Caco-2 (cell line): ENCODE measurements around the gene PLS3. TPM values are rescaled to one million over a fixed set of nuclear protein-coding genes. Genes with fewer than 3 reads are reported as not detected.

Experiments
- BruUV-seq: library from RNA; stranded (reverse); fragments of 400-500 nt; replicated peaks from 2 replicates; lab custom pipeline; 2021; lab: Mats Ljungman, UMichigan
- CTCF ChIA-PET: fragments of 300-600 bp; sonication (Branson Sonifier 250); formaldehyde crosslinking; loops from one replicate; lab custom pipeline; 2022; ENCODE audit warnings: antibody characterized with exemption; lab: Charles Lee
- POLR2A ChIA-PET: fragments of 300-600 bp; sonication (Branson Sonifier 250); formaldehyde crosslinking; loops from one replicate; lab custom pipeline; 2022; ENCODE audit warnings: antibody characterized with exemption; lab: Charles Lee
- DNase-seq, 2 experiments: peaks; one replicate each; pipeline versions ENCODE4 v3.0.0 to v3.0.0-alpha.2; 2020 to 2022
- H3K27me3 ChIP-seq: replicated peaks from 2 replicates; pipeline ENCODE4 v1.6.0; 2011; ENCODE audit warnings: low read length; ENCODE audit not compliant: control insufficient read depth, insufficient read depth
- H3K36me3 ChIP-seq: 2 replicates; pipeline ENCODE4 v1.5.1; 2011; ENCODE audit warnings: low read length; ENCODE audit not compliant: control insufficient read depth, insufficient read depth
- H3K4me1 ChIP-seq: fragments of 250-450 bp; sonication (Bioruptor Pico); 2 replicates; pipeline ENCODE4 v1.5.1; 2020; ENCODE audit warnings: mild to moderate bottlenecking
- H3K4me3 ChIP-seq: 2 replicates; pipeline ENCODE4 v1.5.1; 2011; ENCODE audit warnings: low read depth, mild to moderate bottlenecking, control low read depth, low read length
- H3K9me3 ChIP-seq: fragments of 250-450 bp; sonication (Bioruptor Pico); 2 replicates; pipeline ENCODE4 v1.5.1; 2020; ENCODE audit warnings: mild to moderate bottlenecking, moderate library complexity
- H3K27ac Mint-ChIP-seq: one replicate; pipeline ENCODE4 v1.8.0; 2022; ENCODE audit warnings: mixed read lengths; ENCODE audit not compliant: unreplicated experiment
- H3K27me3 Mint-ChIP-seq: one replicate; pipeline ENCODE4 v1.8.0; 2022; ENCODE audit warnings: mixed read lengths; ENCODE audit not compliant: insufficient read depth, unreplicated experiment
- H3K36me3 Mint-ChIP-seq: one replicate; pipeline ENCODE4 v1.8.0; 2022; ENCODE audit warnings: mild to moderate bottlenecking, mixed read lengths; ENCODE audit not compliant: insufficient read depth, unreplicated experiment
- H3K4me1 Mint-ChIP-seq: one replicate; pipeline ENCODE4 v1.8.0; 2022; ENCODE audit warnings: low read depth, mixed read lengths; ENCODE audit not compliant: unreplicated experiment
- H3K4me3 Mint-ChIP-seq: one replicate; pipeline ENCODE4 v1.8.0; 2022; ENCODE audit warnings: mild to moderate bottlenecking, moderate library complexity, mixed read lengths; ENCODE audit not compliant: unreplicated experiment
- H3K9me3 Mint-ChIP-seq: one replicate; pipeline ENCODE4 v1.8.0; 2022; ENCODE audit warnings: mixed read lengths; ENCODE audit not compliant: unreplicated experiment
- intact Hi-C: fragments of 100-400 bp; cut with micrococcal nuclease; formaldehyde crosslinking; loops from one replicate; pipeline ENCODE4 v1.10.0; 2022; ENCODE audit not compliant: unreplicated experiment
- total RNA-seq: library from RNA; stranded (reverse); gene quantifications from 2 replicates; pipeline ENCODE4 v1.2.3, GENCODE V29; 2022
- TF ChIP-seq, protein P1 (sequence below), 2 experiments: fragments of 200-600 bp in 1 of 2; IDR thresholded peaks; 1 replicate in 1 of 2; 2 replicates in 1 of 2; pipeline versions ENCODE4 v1.5.1 to v1.8.0; 2011 to 2022; ENCODE audit warnings: antibody characterized with exemption in 1 of 2, control low read depth in 1 of 2, inconsistent platforms in 1 of 2, low read depth in 1 of 2, low read length in 1 of 2, mild to moderate bottlenecking in 1 of 2, moderate library complexity in 1 of 2; ENCODE audit not compliant: insufficient read depth in 1 of 2, severe bottlenecking in 1 of 2, unreplicated experiment in 1 of 2

PLS3 gene
- total RNA-seq, 1 experiment from 2014 or later = 213 TPM

DNA sequence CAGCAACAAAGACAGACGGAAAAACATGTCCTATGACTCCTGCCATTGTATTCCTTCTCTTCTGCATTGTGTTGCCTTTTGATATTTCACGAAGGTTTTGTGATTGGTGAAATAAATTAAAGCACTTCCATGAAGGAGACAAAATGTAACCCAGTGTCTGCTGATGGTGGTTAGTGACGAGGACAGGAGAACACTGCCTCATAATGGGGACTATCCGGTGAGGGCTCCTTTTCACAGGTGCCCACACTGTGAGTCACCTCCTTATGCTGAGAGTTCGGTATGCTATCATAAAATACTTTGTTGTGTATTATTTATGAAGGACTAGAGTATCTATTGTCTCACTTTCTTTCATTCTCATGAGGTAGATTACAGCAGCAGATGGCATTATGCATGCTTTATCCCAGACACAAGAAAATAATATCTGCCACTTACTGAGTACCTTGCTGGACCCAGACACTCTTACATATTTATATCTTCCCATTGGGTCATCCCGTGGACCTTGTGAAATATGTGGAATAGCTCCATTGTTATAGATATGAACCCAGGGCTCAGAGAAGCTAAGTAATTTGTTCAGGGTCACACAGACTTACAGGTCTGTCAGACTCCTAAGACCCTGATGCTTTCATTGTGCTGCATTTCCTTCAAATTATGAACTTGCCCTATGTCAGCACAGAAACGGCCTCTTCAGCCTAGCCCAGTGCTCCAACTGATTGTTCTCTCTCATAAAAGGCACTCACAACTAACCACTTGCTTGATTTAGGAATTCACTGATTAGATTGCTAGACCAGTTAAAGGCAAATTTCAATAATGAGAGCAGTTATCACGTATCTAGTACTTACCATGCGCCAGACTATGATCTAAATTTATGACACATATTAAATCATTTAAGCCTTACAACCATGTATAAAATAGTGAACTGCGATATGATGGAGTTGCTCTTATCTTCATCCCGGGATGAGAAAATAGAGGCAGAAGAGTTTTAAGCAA is 31.2 kb downstream of the PLS3 start:
- no TSS peak for BruUV-seq
- ChIA-PET POLR2A (interaction anchor here (1.0 kb wide), 1 partner anchor 29 kb away, joined by 6 read pairs; no protein-coding TSS in a partner anchor), CTCF (no interaction called here)
- Mint-ChIP-seq H3K4me3 (no peak overlapping the region), H3K4me1 (no peaks in the 10 kb centered on the region), H3K27ac (peak overlapping the region; percentile 53), H3K9me3 (no peaks in the 10 kb centered on the region), H3K27me3 (no peaks in the 10 kb centered on the region), H3K36me3 (no peaks in the 10 kb centered on the region)
- no peak for DNase-seq
- Histone ChIP-seq H3K36me3 (no peaks in the 10 kb centered on the region), H3K4me3 (no peak overlapping the region), H3K4me1 (peaks cover 23% of the 10 kb centered on the region), H3K27me3 (no peaks in the 10 kb centered on the region), H3K9me3 (no peaks in the 10 kb centered on the region)
- TF ChIP-seq, protein P1, sequence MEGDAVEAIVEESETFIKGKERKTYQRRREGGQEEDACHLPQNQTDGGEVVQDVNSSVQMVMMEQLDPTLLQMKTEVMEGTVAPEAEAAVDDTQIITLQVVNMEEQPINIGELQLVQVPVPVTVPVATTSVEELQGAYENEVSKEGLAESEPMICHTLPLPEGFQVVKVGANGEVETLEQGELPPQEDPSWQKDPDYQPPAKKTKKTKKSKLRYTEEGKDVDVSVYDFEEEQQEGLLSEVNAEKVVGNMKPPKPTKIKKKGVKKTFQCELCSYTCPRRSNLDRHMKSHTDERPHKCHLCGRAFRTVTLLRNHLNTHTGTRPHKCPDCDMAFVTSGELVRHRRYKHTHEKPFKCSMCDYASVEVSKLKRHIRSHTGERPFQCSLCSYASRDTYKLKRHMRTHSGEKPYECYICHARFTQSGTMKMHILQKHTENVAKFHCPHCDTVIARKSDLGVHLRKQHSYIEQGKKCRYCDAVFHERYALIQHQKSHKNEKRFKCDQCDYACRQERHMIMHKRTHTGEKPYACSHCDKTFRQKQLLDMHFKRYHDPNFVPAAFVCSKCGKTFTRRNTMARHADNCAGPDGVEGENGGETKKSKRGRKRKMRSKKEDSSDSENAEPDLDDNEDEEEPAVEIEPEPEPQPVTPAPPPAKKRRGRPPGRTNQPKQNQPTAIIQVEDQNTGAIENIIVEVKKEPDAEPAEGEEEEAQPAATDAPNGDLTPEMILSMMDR (IDR thresholded peaks at IDR 0.05; ENCODE audit: insufficient read depth in 1 of 2, low read depth in 1 of 2, low read length in 1 of 2, severe bottlenecking in 1 of 2, unreplicated experiment in 1 of 2) = no peak
- intact Hi-C loops = no loop called here

DNA sequence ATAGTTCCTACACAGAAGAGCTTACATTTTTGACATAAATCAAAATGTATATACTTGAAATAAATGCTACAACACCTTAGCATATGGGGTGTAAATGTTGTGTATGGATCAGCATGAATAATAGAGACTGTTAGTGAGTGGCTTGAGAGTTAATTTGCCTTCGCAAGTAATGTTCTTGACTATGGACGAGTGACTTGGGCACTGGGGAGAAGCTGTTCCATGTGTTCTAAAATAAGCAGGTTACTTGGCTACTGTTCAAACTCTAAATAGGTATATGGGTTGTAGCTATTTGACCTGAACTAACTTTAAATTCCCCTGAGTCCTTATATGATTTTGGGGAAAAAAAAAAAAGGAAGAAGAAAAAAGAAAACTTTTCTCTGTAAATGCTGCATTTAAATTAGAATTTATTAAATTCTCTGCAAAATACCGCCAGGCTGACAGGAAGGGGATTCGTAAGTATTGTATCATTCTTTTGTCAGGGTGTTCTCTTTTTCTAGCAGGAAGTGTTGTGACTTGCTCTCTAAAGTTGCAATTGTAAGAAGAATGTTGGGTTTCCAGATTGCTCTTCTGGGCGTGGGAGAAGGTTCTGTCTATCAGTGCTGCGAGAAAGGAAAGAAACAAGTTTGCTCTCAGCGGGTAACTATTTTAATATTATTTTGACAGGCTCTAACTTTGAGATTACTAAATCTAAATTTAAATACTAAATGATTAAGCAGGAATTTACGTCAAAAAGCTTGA is 32.2 kb downstream of the PLS3 start:
- ChIA-PET CTCF (no interaction called here), POLR2A (interaction anchor here (1.0 kb wide), 1 partner anchor 30 kb away, joined by 6 read pairs; no protein-coding TSS in a partner anchor)

DNA sequence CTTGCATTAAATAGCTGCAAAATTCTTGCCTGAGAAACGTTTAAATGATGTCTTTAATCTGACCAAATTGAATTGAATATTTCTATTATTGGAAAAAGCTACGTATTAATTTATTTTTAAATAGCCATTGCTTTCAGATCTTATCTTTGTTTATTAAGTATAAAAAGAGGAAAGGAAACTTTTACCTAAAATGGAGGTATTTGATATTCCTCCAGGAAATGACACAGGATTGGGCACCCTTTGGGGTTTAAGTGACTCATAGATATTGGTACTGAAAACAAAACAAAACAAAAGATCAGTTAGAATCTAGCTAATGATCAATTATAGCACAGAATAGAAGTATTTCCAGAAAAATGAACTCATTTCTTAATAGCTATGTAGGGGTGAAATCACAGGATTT is 34.1 kb downstream of the PLS3 start:
- DNase-seq = no peak
- TF ChIP-seq, protein P1 (IDR thresholded peaks at IDR 0.05; ENCODE audit: insufficient read depth in 1 of 2, low read depth in 1 of 2, low read length in 1 of 2, severe bottlenecking in 1 of 2, unreplicated experiment in 1 of 2) = no peak
- CTCF ChIA-PET = no interaction called here
- no peaks in the 10 kb centered on the region for H3K36me3 Mint-ChIP-seq
- no peaks in the 10 kb centered on the region for H3K4me1 Mint-ChIP-seq
- Histone ChIP-seq H3K36me3 (no peaks in the 10 kb centered on the region), H3K9me3 (no peaks in the 10 kb centered on the region), H3K27me3 (no peaks in the 10 kb centered on the region), H3K4me3 (no peak overlapping the region), H3K4me1 (peaks cover 14% of the 10 kb centered on the region)
- no peak overlapping the region for H3K4me3 Mint-ChIP-seq
- H3K27ac Mint-ChIP-seq = no peak overlapping the region
- no peaks in the 10 kb centered on the region for H3K27me3 Mint-ChIP-seq
- no peaks in the 10 kb centered on the region for H3K9me3 Mint-ChIP-seq
- intact Hi-C loops = no loop called here
- POLR2A ChIA-PET = no interaction called here
- no TSS peak for BruUV-seq

More for the DNA sequence above, 32.2 kb downstream of the PLS3 start:
- no TSS peak for BruUV-seq
- no peaks in the 10 kb centered on the region for H3K36me3 ChIP-seq
- H3K9me3 ChIP-seq = no peaks in the 10 kb centered on the region
- H3K4me3 ChIP-seq = no peak overlapping the region
- no peaks in the 10 kb centered on the region for H3K4me1 Mint-ChIP-seq
- no peaks in the 10 kb centered on the region for H3K27me3 ChIP-seq
- H3K36me3 Mint-ChIP-seq = no peaks in the 10 kb centered on the region
- TF ChIP-seq, protein P1 (IDR thresholded peaks at IDR 0.05; ENCODE audit: insufficient read depth in 1 of 2, low read depth in 1 of 2, low read length in 1 of 2, severe bottlenecking in 1 of 2, unreplicated experiment in 1 of 2) = no peak
- H3K4me1 ChIP-seq = peaks cover 17% of the 10 kb centered on the region
- DNase-seq = no peak
- peak overlapping the region; percentile 53 for H3K27ac Mint-ChIP-seq
- H3K4me3 Mint-ChIP-seq = peak overlapping the region; percentile 62
- H3K9me3 Mint-ChIP-seq = no peaks in the 10 kb centered on the region
- intact Hi-C loops = no loop called here
- no peaks in the 10 kb centered on the region for H3K27me3 Mint-ChIP-seq
